T-cell (primary cell): Measurements from ENCODE around the gene MED23. TPM values are rescaled to one million over a fixed set of nuclear protein-coding genes. Genes with fewer than 3 reads are reported as not detected.
A peak's percentile ranks its signal among the peaks of the same experiment; 100 is the strongest.

Experiments used
- ATAC-seq, 4 experiments: fragments of 200-7000 bp in 3 of 4; fragments of 150-1000 bp in 1 of 4; cut with Tn5 transposase; replicated peaks in 1 of 4; 1 replicate in 3 of 4; 2 replicates in 1 of 4; pipeline ENCODE4 v1.10.0; 2021; ENCODE audit warnings: moderate library complexity in 3 of 4, mild to moderate bottlenecking in 2 of 4, moderate number of reproducible peaks in 1 of 4
- CTCF ChIA-PET, 2 donors: fragments of 300-600 bp; sonication (Branson Sonifier 250); formaldehyde crosslinking; loops; one replicate each; lab custom pipeline; 2022; ENCODE audit warnings: antibody characterized with exemption in 2 of 2; lab: Charles Lee
- POLR2A ChIA-PET, 2 donors: fragments of 300-600 bp; sonication (Branson Sonifier 250); formaldehyde crosslinking; loops; one replicate each; lab custom pipeline; 2022; ENCODE audit warnings: antibody characterized with exemption in 2 of 2; lab: Charles Lee
- DNase-seq, 35 experiments: peaks; one replicate each; pipeline versions ENCODE4 v3.0.0 to v3.0.0-alpha.2; 2013 to 2023
- H3K27ac ChIP-seq: one replicate; pipeline ENCODE4 v1.5.1; 2013; ENCODE audit warnings: low read length
- H3K27me3 ChIP-seq, 2 experiments: replicated peaks in 1 of 2; 1 replicate in 1 of 2; 2 replicates in 1 of 2; pipeline versions ENCODE4 v1.6.1 to v1.7.0; 2013; ENCODE audit warnings: low read length in 1 of 2, mixed read lengths in 1 of 2; ENCODE audit not compliant: control insufficient read depth in 2 of 2, insufficient read depth in 2 of 2; ENCODE audit errors: extremely low read depth in 1 of 2
- H3K36me3 ChIP-seq, 2 donors: 1 replicate in 1 of 2; 2 replicates in 1 of 2; pipeline versions ENCODE4 v1.6.1 to v1.7.0; 2013; ENCODE audit warnings: low read length in 1 of 2; ENCODE audit not compliant: control insufficient read depth in 2 of 2, insufficient read depth in 1 of 2; ENCODE audit errors: extremely low read depth in 1 of 2
- H3K4me1 ChIP-seq, 2 experiments: 1 replicate in 1 of 2; 2 replicates in 1 of 2; pipeline versions ENCODE4 v1.6.1 to v1.7.0; 2013; ENCODE audit warnings: low read length in 2 of 2, mixed read lengths in 1 of 2; ENCODE audit not compliant: insufficient read depth in 2 of 2, control insufficient read depth in 1 of 2; ENCODE audit errors: extremely low read depth in 1 of 2
- H3K4me3 ChIP-seq, 2 donors: 1 replicate in 1 of 2; 2 replicates in 1 of 2; pipeline versions ENCODE4 v1.5.1 to v1.7.0; 2013; ENCODE audit warnings: mild to moderate bottlenecking in 2 of 2, low read length in 1 of 2, moderate library complexity in 1 of 2; ENCODE audit not compliant: control insufficient read depth in 1 of 2; ENCODE audit errors: extremely low read depth in 1 of 2
- H3K9me3 ChIP-seq: 2 replicates; pipeline ENCODE4 v1.7.0; 2013
- H3K27ac Mint-ChIP-seq, 2 donors: one replicate each; pipeline ENCODE4 v1.8.0; 2020 to 2021; ENCODE audit warnings: mild to moderate bottlenecking in 2 of 2, mixed read lengths in 2 of 2
- H3K27me3 Mint-ChIP-seq, 2 donors: one replicate each; pipeline ENCODE4 v1.8.0; 2021 to 2022; ENCODE audit warnings: mixed read lengths in 2 of 2
- H3K36me3 Mint-ChIP-seq: one replicate; pipeline ENCODE4 v1.8.0; 2021; ENCODE audit warnings: mixed read lengths
- H3K4me1 Mint-ChIP-seq, 3 donors: one replicate each; pipeline ENCODE4 v1.8.0; 2020 to 2022; ENCODE audit warnings: mixed read lengths in 3 of 3, mild to moderate bottlenecking in 1 of 3
- H3K4me3 Mint-ChIP-seq, 3 donors: one replicate each; pipeline ENCODE4 v1.8.0; 2020 to 2022; ENCODE audit warnings: mild to moderate bottlenecking in 3 of 3, mixed read lengths in 3 of 3, moderate library complexity in 3 of 3
- H3K9me3 Mint-ChIP-seq, 3 donors: one replicate each; pipeline ENCODE4 v1.8.0; 2020 to 2022; ENCODE audit warnings: mixed read lengths in 3 of 3
- WGBS: methylation state at CpG from one replicate; pipeline ENCODE4 v1.1.5; 2013; ENCODE audit warnings: missing lambda C conversion rate; ENCODE audit not compliant: insufficient coverage; 5-methylcytosine and 5-hydroxymethylcytosine counted together
- total RNA-seq, 35 experiments: library from RNA in 6 of 35; stranded (reverse) in 6 of 35; fragments of 120-200 nt in 1 of 35; gene quantifications; one replicate each; pipeline versions ENCODE4 v1.2.1 to v1.2.4 and lab custom pipeline; 2013 to 2026

The MED23 gene
- total RNA-seq, 5 donors from 2014 or later (not counting 1 experiment from before 2014, with no cell fraction given), result 45.6 to 64.5 (median 46.6) TPM

DNA sequence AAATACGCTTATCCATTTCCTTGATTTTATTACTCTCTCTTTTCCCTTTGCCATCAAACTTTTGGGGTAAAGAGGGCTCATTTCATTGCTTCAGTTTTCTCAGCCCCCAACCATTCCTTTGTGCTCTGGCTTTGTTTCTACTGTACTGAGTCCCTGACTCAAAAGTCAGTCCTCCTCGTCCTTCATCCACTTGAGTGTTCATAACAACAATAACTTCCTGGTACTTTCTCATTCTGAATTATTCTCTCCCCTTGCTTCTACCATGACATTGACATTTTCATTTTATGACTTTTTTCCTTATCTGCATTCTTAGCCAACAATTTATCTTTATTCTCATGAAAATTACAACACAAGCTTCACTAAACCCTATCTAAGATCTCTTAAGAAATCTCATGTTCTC lies 10.0 kb upstream of the MED23 start:
- DNase-seq (no peak), ATAC-seq (no peak)
- H3K27ac Mint-ChIP-seq, result no peak overlapping the region
- Histone ChIP-seq H3K27ac (no peak overlapping the region), H3K27me3 (no peaks in the 10 kb centered on the region), H3K4me1 (no peaks in the 10 kb centered on the region), H3K36me3 (no peaks in the 10 kb centered on the region), H3K9me3 (no peaks in the 10 kb centered on the region), H3K4me3 (no peak overlapping the region)
- H3K4me1 Mint-ChIP-seq, result no peaks in the 10 kb centered on the region
- H3K4me3 Mint-ChIP-seq, result no peak overlapping the region
- ChIA-PET CTCF (no interaction called here), POLR2A (no interaction called here)
- WGBS, result no CpG with 5 or more reads among the region's 2 CpGs
- no peaks in the 10 kb centered on the region for H3K36me3 Mint-ChIP-seq
- H3K9me3 Mint-ChIP-seq, result no peaks in the 10 kb centered on the region
- no peaks in the 10 kb centered on the region for H3K27me3 Mint-ChIP-seq

DNA sequence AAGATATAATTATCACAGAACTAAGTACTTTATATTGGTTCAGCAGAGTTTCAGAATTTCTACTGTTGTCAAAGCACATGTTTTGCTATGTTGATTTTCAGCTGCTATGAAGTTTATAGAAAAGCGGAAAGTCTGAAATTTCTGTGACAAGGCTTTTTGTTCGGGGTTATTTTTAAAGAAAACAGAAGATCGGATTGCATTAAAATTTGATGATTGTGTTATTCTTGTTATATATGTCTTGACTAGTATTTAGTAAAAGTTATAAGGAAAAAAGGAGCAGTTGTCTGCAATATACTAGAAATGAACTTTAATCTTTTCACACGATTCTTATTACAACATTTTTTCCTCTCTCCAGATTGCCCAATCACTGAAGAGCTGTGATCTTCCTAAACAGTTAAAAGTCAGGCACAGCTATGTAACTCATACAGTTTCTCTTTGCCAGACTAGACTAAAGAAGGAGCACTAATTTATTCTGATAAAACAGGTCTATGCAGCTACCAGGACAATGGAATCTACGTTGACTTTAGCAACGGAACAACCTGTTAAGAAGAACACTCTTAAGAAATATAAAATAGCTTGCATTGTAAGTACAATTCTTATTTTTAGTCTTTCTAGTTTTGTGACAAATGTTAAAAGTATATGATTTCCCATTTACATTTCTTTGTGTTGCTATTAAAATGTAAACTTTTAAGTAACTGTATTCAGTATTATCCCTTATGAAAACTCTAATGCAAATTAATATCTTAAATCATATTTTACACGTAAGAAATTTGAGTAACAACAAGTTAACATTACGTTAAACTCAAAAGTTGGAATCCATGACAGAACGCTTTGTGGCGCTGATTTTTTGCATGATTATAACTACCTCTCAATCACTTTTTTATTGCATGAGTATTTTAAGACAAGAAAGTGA lies 9.1 kb upstream of the MED23 start, which contains the start of gene ENPP3:
Gene ENPP3, plus strand, starts transcription at position 423 of the 913 bp plus-strand sequence. Its CDS starts 83 bp downstream, at position 506.
- Histone ChIP-seq H3K36me3 (no peaks in the 10 kb centered on the region), H3K4me1 (no peaks in the 10 kb centered on the region), H3K9me3 (no peaks in the 10 kb centered on the region), H3K4me3 (no peak within 1 kb of the TSS), H3K27me3 (no peaks in the 10 kb centered on the region), H3K27ac (no peak within 1 kb of the TSS)
- Mint-ChIP-seq H3K9me3 (no peaks in the 10 kb centered on the region), H3K4me1 (no peaks in the 10 kb centered on the region), H3K27me3 (no peaks in the 10 kb centered on the region), H3K36me3 (no peaks in the 10 kb centered on the region), H3K4me3 (no peak within 1 kb of the TSS), H3K27ac (no peak within 1 kb of the TSS)
- CTCF ChIA-PET, result interaction anchor here in 1 of 2 donors (0.5 to 1.7 kb wide), 3 partner anchors 9 to 1164 kb away, joined by 5 to 10 read pairs (median 6); partner anchors contain the start of gene MED23
- DNase-seq, result no peak
- WGBS, result 89% methylated on average over 3 of the region's 10 CpGs
- POLR2A ChIA-PET, result interaction anchor here in 1 of 2 donors (0.5 to 0.6 kb wide), 2 partner anchors 9 to 542 kb away, joined by 3 to 8 read pairs; partner anchors contain the start of gene MED23
- no peak for ATAC-seq

- no peaks in the 10 kb centered on the region for H3K36me3 ChIP-seq
- H3K27me3 ChIP-seq, result no peaks in the 10 kb centered on the region
- Mint-ChIP-seq H3K27me3 (no peaks in the 10 kb centered on the region), H3K9me3 (no peaks in the 10 kb centered on the region), H3K4me3 (no peak overlapping the region), H3K27ac (no peak overlapping the region), H3K36me3 (no peaks in the 10 kb centered on the region), H3K4me1 (no peaks in the 10 kb centered on the region)
- ChIA-PET POLR2A (no interaction called here), CTCF (interaction anchor here in 1 of 2 donors (1.7 kb wide), 1 partner anchor 7 kb away, joined by 10 read pairs; the partner anchor contains the start of gene MED23)
- no peak for DNase-seq
- H3K27ac ChIP-seq, result no peak overlapping the region
- WGBS, result 84% methylated on average over 9 of the region's 11 CpGs
- no peak for ATAC-seq
- no peaks in the 10 kb centered on the region for H3K4me1 ChIP-seq
- no peaks in the 10 kb centered on the region for H3K9me3 ChIP-seq
- no peak overlapping the region for H3K4me3 ChIP-seq
These were observed 7.6 kb upstream of the MED23 start for GRCh38 chr6:131635384-131636340.

- no peaks in the 10 kb centered on the region for H3K27me3 Mint-ChIP-seq
- CTCF ChIA-PET, result interaction anchor here in 1 of 2 donors (0.5 kb wide), 1 partner anchor 552 kb away, joined by 9 read pairs; no protein-coding TSS in a partner anchor
- ATAC-seq (no peak), DNase-seq (no peak)
- H3K9me3 Mint-ChIP-seq, result no peaks in the 10 kb centered on the region
- no peak overlapping the region for H3K4me3 Mint-ChIP-seq
- H3K4me3 ChIP-seq, result no peak overlapping the region
- peaks cover 6 to 11% of the 10 kb centered on the region in 2 experiments for H3K4me1 ChIP-seq
- no peaks in the 10 kb centered on the region for H3K27me3 ChIP-seq
- POLR2A ChIA-PET, result no interaction called here
- no peaks in the 10 kb centered on the region for H3K36me3 ChIP-seq
- H3K27ac Mint-ChIP-seq, result no peak overlapping the region
- no peak overlapping the region for H3K27ac ChIP-seq
- no CpG with 5 or more reads among the region's 3 CpGs for WGBS
- no peaks in the 10 kb centered on the region for H3K9me3 ChIP-seq
- no peaks in the 10 kb centered on the region for H3K36me3 Mint-ChIP-seq
- peaks cover 25 to 28% (median 26%) of the 10 kb centered on the region in 3 donors for H3K4me1 Mint-ChIP-seq
These were observed 3.7 kb upstream of the MED23 start for GRCh38 chr6:131631625-131632289.

DNA sequence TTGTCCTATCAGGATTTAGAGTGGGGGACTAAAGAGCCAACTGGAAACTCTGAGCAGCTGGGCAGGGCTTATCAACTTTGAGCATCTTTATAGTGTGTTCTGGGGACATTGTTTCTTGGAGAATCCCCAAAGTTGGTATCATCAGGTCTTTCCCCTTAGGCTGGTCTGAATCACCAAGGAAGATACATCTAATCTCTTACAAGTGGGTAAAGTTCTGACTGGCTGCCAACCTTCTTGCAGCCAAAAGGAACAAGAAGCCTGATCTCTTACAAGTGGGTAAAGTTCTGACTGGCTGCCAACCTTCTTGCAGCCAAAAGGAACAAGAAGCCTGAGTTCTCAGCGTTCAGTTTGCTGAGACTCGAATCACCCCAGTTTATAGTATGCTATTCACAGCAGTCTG lies 1.6 kb upstream of the MED23 start:
- WGBS, result no CpG with 5 or more reads among the region's 2 CpGs
- Histone ChIP-seq H3K9me3 (no peaks in the 10 kb centered on the region), H3K36me3 (peaks cover 0 to 10% of the 10 kb centered on the region in 2 donors), H3K4me1 (peaks cover 6 to 15% of the 10 kb centered on the region in 2 experiments), H3K27ac (no peak overlapping the region), H3K27me3 (no peaks in the 10 kb centered on the region), H3K4me3 (no peak overlapping the region)
- CTCF ChIA-PET, result interaction anchor here (0.8 to 2.6 kb wide), 3 partner anchors 10 to 745 kb away, joined by 3 to 7 read pairs (median 3); no protein-coding TSS in a partner anchor
- no peak for ATAC-seq
- H3K4me1 Mint-ChIP-seq, result peaks cover 37 to 41% (median 39%) of the 10 kb centered on the region in 3 donors
- no peak overlapping the region for H3K4me3 Mint-ChIP-seq
- no peaks in the 10 kb centered on the region for H3K9me3 Mint-ChIP-seq
- POLR2A ChIA-PET, result interaction anchor here in 1 of 2 donors (0.7 to 0.9 kb wide), 2 partner anchors 10 to 745 kb away, joined by 3 to 5 read pairs; no protein-coding TSS in a partner anchor
- no peaks in the 10 kb centered on the region for H3K36me3 Mint-ChIP-seq
- DNase-seq, result no peak
- no peaks in the 10 kb centered on the region for H3K27me3 Mint-ChIP-seq
- peak overlapping the region in 1 of 2 donors; percentile 96 for H3K27ac Mint-ChIP-seq
